GM13976 (cell line): Measurements from ENCODE around the gene MSH3.
"Not testable (repeated sequence)": the region's sequence is repeated elsewhere in the genome, so short reads cannot be mapped to it uniquely, and the experiment has no call there.

ENCODE experiments used
- DNase-seq: peaks from one replicate; pipeline ENCODE4 v3.0.0; 2012; ENCODE audit warnings: low spot score
- CTCF ChIP-seq: IDR thresholded peaks from 2 replicates; pipeline ENCODE4 v1.5.1; 2012; ENCODE audit warnings: borderline replicate concordance, mild to moderate bottlenecking; ENCODE audit not compliant: insufficient read depth; ENCODE audit errors: extremely low read depth, missing control alignments, control extremely low read depth
- in situ Hi-C: fragments of 300-500 bp; cut with MboI; formaldehyde crosslinking; loops from one replicate; pipeline ENCODE4 v1.12.0; 2022; ENCODE audit warnings: low sequenced_read_pairs, mixed read lengths, inconsistent platforms; ENCODE audit not compliant: unreplicated experiment

Gene MSH3

DNA sequence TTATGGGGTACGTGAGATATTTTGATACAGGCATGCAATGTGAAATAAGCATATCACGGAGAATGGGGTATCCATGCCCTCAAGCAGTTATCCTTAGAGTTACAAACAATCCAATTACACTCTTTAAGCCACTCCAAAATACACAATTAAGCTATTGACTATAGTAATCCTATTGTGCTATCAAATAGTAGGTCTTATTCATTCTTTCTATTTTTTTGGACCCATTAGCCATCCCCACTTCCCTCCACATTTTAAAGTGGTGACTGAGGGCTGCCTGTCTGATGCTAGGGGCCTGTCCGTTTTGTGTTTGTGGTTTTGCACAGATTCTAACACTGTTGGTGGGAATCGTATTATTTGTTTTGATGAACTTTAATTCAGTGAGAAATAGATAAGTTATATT is 130.0 kb downstream of the MSH3 start:
- in situ Hi-C loops = no loop called here
- TF ChIP-seq CTCF = no peak
- no peak for DNase-seq

- in situ Hi-C loops, DNase-seq: not testable (repeated sequence)
Measured at GRCh38 chr5:80789319-80790016, 135.0 kb downstream of the MSH3 start.

DNA sequence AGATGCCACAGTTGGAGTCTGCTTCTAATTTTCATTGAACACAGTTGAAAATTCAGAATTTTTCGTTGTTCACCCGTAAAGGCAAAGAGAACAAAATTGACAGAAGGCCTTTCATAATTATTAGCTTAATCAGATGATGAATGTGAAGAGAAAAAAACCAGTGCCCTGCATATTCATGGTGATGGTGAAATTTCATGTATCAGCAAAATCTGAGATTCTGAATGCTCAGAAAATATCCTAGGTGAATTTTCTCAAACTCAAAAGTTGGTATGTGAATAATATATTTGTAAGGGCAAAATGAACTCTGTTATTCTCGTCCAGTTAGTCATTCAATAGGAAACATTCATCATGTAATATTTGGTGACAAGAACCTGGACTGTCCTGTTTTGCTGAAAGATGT is 136.2 kb downstream of the MSH3 start:
- in situ Hi-C loops = no loop called here
- no peak for TF ChIP-seq CTCF
- no peak for DNase-seq

- in situ Hi-C loops = no loop called here
- no peak for DNase-seq
- TF ChIP-seq CTCF = no peak
Measured at GRCh38 chr5:80793354-80793753, 138.9 kb downstream of the MSH3 start.

- in situ Hi-C loops = no loop called here
- no peak for TF ChIP-seq CTCF
- no peak for DNase-seq
Measured at GRCh38 chr5:80796846-80797245, 142.4 kb downstream of the MSH3 start.

GRCh38 chr5:80797428-80798024 is 143.1 kb downstream of the MSH3 start:
- peak; percentile 28 for DNase-seq
- in situ Hi-C loops = no loop called here
- no peak for TF ChIP-seq CTCF

DNA sequence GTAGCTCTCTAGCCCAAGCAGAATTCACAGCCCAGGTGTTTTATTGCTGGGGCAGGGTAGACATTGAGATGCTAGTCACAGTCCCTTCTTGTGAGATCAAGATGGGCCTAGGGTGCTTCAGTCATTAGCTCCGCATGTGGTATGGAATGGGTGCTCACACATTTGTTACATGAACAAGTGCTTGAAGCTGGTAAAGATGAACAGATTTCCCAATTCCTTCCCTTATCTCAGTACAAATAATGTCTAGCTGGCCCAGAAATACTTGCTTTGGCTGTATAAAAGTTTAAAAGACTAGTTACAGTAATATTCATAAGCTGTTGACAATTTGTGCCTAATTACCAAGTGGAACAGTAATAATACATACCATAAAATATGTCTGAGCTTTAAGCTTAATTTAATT is 143.7 kb downstream of the MSH3 start:
- DNase-seq = no peak
- in situ Hi-C loops = no loop called here
- no peak for TF ChIP-seq CTCF
